Natural killer cell (primary cell): ENCODE data around the gene ST6GALNAC4. TPM values are rescaled to one million over a fixed set of nuclear protein-coding genes. Genes with fewer than 3 reads are reported as not detected.

Source experiments
- ATAC-seq, 3 donors: fragments of 150-1000 bp in 2 of 3; fragments of 200-7000 bp in 1 of 3; cut with Tn5 transposase; 1 replicate in 1 of 3; 2 replicates in 2 of 3; pipeline ENCODE4 v1.10.0; 2021; ENCODE audit warnings: mild to moderate bottlenecking in 2 of 3, moderate library complexity in 2 of 3
- DNase-seq, 2 donors: peaks; one replicate each; pipeline versions ENCODE4 v3.0.0 to v3.0.0-alpha.2; 2013 to 2021; ENCODE audit warnings: mixed read lengths in 1 of 2
- H3K27ac ChIP-seq: one replicate; pipeline ENCODE4 v1.5.1; 2013; ENCODE audit warnings: mild to moderate bottlenecking, low read length
- H3K27me3 ChIP-seq: one replicate; pipeline ENCODE4 v1.6.1; 2013; ENCODE audit warnings: low read length; ENCODE audit not compliant: control insufficient read depth, insufficient read depth
- H3K36me3 ChIP-seq: one replicate; pipeline ENCODE4 v1.6.1; 2013; ENCODE audit warnings: low read length; ENCODE audit not compliant: control insufficient read depth, insufficient read depth
- H3K4me1 ChIP-seq: one replicate; pipeline ENCODE4 v1.6.1; 2013; ENCODE audit warnings: low read length; ENCODE audit not compliant: control insufficient read depth, insufficient read depth
- H3K4me3 ChIP-seq: one replicate; pipeline ENCODE4 v1.5.1; 2013; ENCODE audit warnings: low read length
- H3K9me3 ChIP-seq: one replicate; pipeline ENCODE4 v1.6.1; 2013; ENCODE audit warnings: low read length; ENCODE audit not compliant: control insufficient read depth, insufficient read depth
- H3K27ac Mint-ChIP-seq, 2 donors: one replicate each; pipeline ENCODE4 v1.8.0; 2022; ENCODE audit warnings: mild to moderate bottlenecking in 2 of 2, mixed read lengths in 2 of 2, moderate library complexity in 1 of 2
- H3K27me3 Mint-ChIP-seq, 2 donors: one replicate each; pipeline ENCODE4 v1.8.0; 2022; ENCODE audit warnings: low read depth in 2 of 2, mixed read lengths in 2 of 2
- H3K36me3 Mint-ChIP-seq: one replicate; pipeline ENCODE4 v1.8.0; 2022; ENCODE audit warnings: mixed read lengths
- H3K4me1 Mint-ChIP-seq, 2 donors: one replicate each; pipeline ENCODE4 v1.8.0; 2022; ENCODE audit warnings: mixed read lengths in 2 of 2
- H3K4me3 Mint-ChIP-seq: one replicate; pipeline ENCODE4 v1.8.0; 2022; ENCODE audit warnings: mild to moderate bottlenecking, moderate library complexity, mixed read lengths
- H3K9me3 Mint-ChIP-seq, 2 donors: one replicate each; pipeline ENCODE4 v1.8.0; 2022; ENCODE audit warnings: mixed read lengths in 2 of 2
- CTCF ChIP-seq: fragments of 200-600 bp; IDR thresholded peaks from one replicate; pipeline ENCODE4 v1.8.0; 2022; ENCODE audit warnings: antibody characterized with exemption
- WGBS: methylation state at CpG from one replicate; pipeline ENCODE4 v1.1.7; 2013; ENCODE audit warnings: missing lambda C conversion rate; ENCODE audit not compliant: insufficient coverage; 5-methylcytosine and 5-hydroxymethylcytosine counted together
- intact Hi-C: fragments of 100-400 bp; cut with micrococcal nuclease; formaldehyde crosslinking; loops from one replicate; pipeline ENCODE4 v1.14.2; 2022
- total RNA-seq, 4 donors: library from RNA; stranded (reverse); fragments of 120-200 nt in 1 of 4; gene quantifications; one replicate each; pipeline versions ENCODE4 v1.2.3 to v1.2.4, GENCODE V29; 2013 to 2022

ST6GALNAC4 gene
- total RNA-seq, 3 donors from 2014 or later (not counting 1 experiment from before 2014, with no cell fraction given) = 18.8 to 33.0 (median 20.4) TPM

- TF ChIP-seq CTCF = no peak
- Mint-ChIP-seq H3K27ac (peak overlapping the region; percentile 100), H3K9me3 (no peaks in the 10 kb centered on the region), H3K36me3 (no peaks in the 10 kb centered on the region), H3K4me3 (peak overlapping the region; percentile 99), H3K27me3 (no peaks in the 10 kb centered on the region), H3K4me1 (peaks cover 33 to 54% of the 10 kb centered on the region in 2 donors)
- H3K27me3 ChIP-seq = no peaks in the 10 kb centered on the region
- DNase-seq = peak; percentile 70 to 89
- peak overlapping the region; percentile 96 for H3K27ac ChIP-seq
- peaks cover 75% of the 10 kb centered on the region for H3K4me1 ChIP-seq
- H3K36me3 ChIP-seq = peaks cover 10% of the 10 kb centered on the region
- no peaks in the 10 kb centered on the region for H3K9me3 ChIP-seq
- peak overlapping the region; percentile 54 for H3K4me3 ChIP-seq
- intact Hi-C loops = loop anchor here (1.0 to 2.0 kb wide), 2 partner anchors 12 to 125 kb away; partner anchors contain the start of gene ST6GALNAC4
- 22% methylated on average over 12 of the region's 12 CpGs for WGBS
- peak; percentile 54 to 76 (median 64) for ATAC-seq
Measured at GRCh38 chr9:127905788-127906191, 11.1 kb downstream of the ST6GALNAC4 start.

GRCh38 chr9:127905004-127905728 lies 11.7 kb downstream of the ST6GALNAC4 start:
- no peaks in the 10 kb centered on the region for H3K27me3 ChIP-seq
- peak overlapping the region; percentile 96 for H3K27ac ChIP-seq
- TF ChIP-seq CTCF = no peak
- H3K4me3 ChIP-seq = peak overlapping the region; percentile 54
- no peaks in the 10 kb centered on the region for H3K9me3 Mint-ChIP-seq
- no peaks in the 10 kb centered on the region for H3K27me3 Mint-ChIP-seq
- H3K4me1 ChIP-seq = peaks cover 76% of the 10 kb centered on the region
- intact Hi-C loops = loop anchor here (2.0 kb wide), 1 partner anchor 124 kb away; no protein-coding TSS in a partner anchor
- ATAC-seq = peak; percentile 53 to 73 (median 58)
- H3K9me3 ChIP-seq = no peaks in the 10 kb centered on the region
- 3% methylated on average over 4 of the region's 5 CpGs for WGBS
- peak; percentile 67 to 81 for DNase-seq
- H3K27ac Mint-ChIP-seq = peak overlapping the region; percentile 100
- peaks cover 10% of the 10 kb centered on the region for H3K36me3 ChIP-seq
- H3K4me1 Mint-ChIP-seq = peaks cover 33 to 50% of the 10 kb centered on the region in 2 donors
- H3K4me3 Mint-ChIP-seq = peak overlapping the region; percentile 99
- H3K36me3 Mint-ChIP-seq = no peaks in the 10 kb centered on the region

GRCh38 chr9:127904561-127905003 lies 12.3 kb downstream of the ST6GALNAC4 start:
- H3K27me3 ChIP-seq = no peaks in the 10 kb centered on the region
- intact Hi-C loops = loop anchor here (2.0 kb wide), 1 partner anchor 124 kb away; no protein-coding TSS in a partner anchor
- H3K9me3 ChIP-seq = no peaks in the 10 kb centered on the region
- peak overlapping the region; percentile 100 for H3K27ac Mint-ChIP-seq
- ATAC-seq (peak in 1 of 3 donors; percentile 0), DNase-seq (no peak)
- H3K36me3 ChIP-seq = peaks cover 6% of the 10 kb centered on the region
- no peaks in the 10 kb centered on the region for H3K36me3 Mint-ChIP-seq
- peaks cover 33 to 50% of the 10 kb centered on the region in 2 donors for H3K4me1 Mint-ChIP-seq
- peaks cover 80% of the 10 kb centered on the region for H3K4me1 ChIP-seq
- no peaks in the 10 kb centered on the region for H3K9me3 Mint-ChIP-seq
- peak overlapping the region; percentile 99 for H3K4me3 Mint-ChIP-seq
- no peaks in the 10 kb centered on the region for H3K27me3 Mint-ChIP-seq
- no peak for TF ChIP-seq CTCF
- peak overlapping the region; percentile 54 for H3K4me3 ChIP-seq
- WGBS = 19% methylated on average over 12 of the region's 12 CpGs
- H3K27ac ChIP-seq = peak overlapping the region; percentile 96
